Stimulated activated CD4-positive, alpha-beta T cell treated with anti-CD3 and anti-CD28 coated beads, TNF-alpha, amount 100 ng/mL, for 48 hours (primary cell): ENCODE results near the gene EFEMP2.
"Not testable (repeated sequence)": the region's sequence is repeated elsewhere in the genome, so short reads cannot be mapped to it uniquely, and the experiment has no call there.

ENCODE experiments used
- DNase-seq, 3 donors: peaks; one replicate each; pipeline ENCODE4 v3.0.0-alpha.2; 2020; ENCODE audit warnings: low read depth in 3 of 3

EFEMP2 gene

GRCh38 chr11:65900125-65900898 lies 27.7 kb upstream of the EFEMP2 start, which contains the start of gene FOSL1:
FOSL1 (minus strand) TSS chr11:65900388; CDS start chr11:65900339, 49 bp downstream.
- DNase-seq: peak; percentile 92 to 93 (median 92)

- peak; percentile 62 to 80 (median 65) for DNase-seq
Measured at GRCh38 chr11:65899356-65900124, 26.9 kb upstream of the EFEMP2 start.

- DNase-seq: no peak
Measured at GRCh38 chr11:65898656-65899355, 26.2 kb upstream of the EFEMP2 start.

GRCh38 chr11:65897020-65897471 lies 24.4 kb upstream of the EFEMP2 start:
- no peak for DNase-seq

- no peak for DNase-seq
Measured at GRCh38 chr11:65896034-65896999, 23.7 kb upstream of the EFEMP2 start.

- no peak for DNase-seq
Measured at GRCh38 chr11:65895482-65895981, 22.9 kb upstream of the EFEMP2 start.

- no peak for DNase-seq
Measured at GRCh38 chr11:65894034-65894591, 21.5 kb upstream of the EFEMP2 start.

GRCh38 chr11:65892661-65893317 lies 20.2 kb upstream of the EFEMP2 start:
- DNase-seq: no peak

- DNase-seq: not testable (repeated sequence)
Measured at GRCh38 chr11:65892137-65892540, 19.5 kb upstream of the EFEMP2 start.

GRCh38 chr11:65891219-65892136 lies 18.9 kb upstream of the EFEMP2 start:
- no peak for DNase-seq

GRCh38 chr11:65890324-65891218 lies 18.0 kb upstream of the EFEMP2 start, which contains the start of gene CCDC85B:
CCDC85B (plus strand) TSS chr11:65890673; CDS start chr11:65890784, 111 bp downstream.
- peak; percentile 97 to 98 (median 97) for DNase-seq

- peak; percentile 94 to 95 (median 94) for DNase-seq
Measured at GRCh38 chr11:65888163-65888814, 15.7 kb upstream of the EFEMP2 start, which contains the start of gene FIBP. FIBP (minus strand) TSS chr11:65888471; CDS start chr11:65888418, 53 bp downstream.

GRCh38 chr11:65887723-65888162 lies 15.1 kb upstream of the EFEMP2 start:
- DNase-seq: no peak

- no peak for DNase-seq
Measured at GRCh38 chr11:65886826-65887722, 14.5 kb upstream of the EFEMP2 start.

GRCh38 chr11:65885808-65886536 lies 13.4 kb upstream of the EFEMP2 start:
- no peak for DNase-seq
